ENCODE results near the gene BEND4.
A peak's percentile ranks its signal among the peaks of the same experiment; 100 is the strongest.
"Not testable (repeated sequence)": the region's sequence is repeated elsewhere in the genome, so short reads cannot be mapped to it uniquely, and the experiment has no call there.

Gene BEND4

DNA sequence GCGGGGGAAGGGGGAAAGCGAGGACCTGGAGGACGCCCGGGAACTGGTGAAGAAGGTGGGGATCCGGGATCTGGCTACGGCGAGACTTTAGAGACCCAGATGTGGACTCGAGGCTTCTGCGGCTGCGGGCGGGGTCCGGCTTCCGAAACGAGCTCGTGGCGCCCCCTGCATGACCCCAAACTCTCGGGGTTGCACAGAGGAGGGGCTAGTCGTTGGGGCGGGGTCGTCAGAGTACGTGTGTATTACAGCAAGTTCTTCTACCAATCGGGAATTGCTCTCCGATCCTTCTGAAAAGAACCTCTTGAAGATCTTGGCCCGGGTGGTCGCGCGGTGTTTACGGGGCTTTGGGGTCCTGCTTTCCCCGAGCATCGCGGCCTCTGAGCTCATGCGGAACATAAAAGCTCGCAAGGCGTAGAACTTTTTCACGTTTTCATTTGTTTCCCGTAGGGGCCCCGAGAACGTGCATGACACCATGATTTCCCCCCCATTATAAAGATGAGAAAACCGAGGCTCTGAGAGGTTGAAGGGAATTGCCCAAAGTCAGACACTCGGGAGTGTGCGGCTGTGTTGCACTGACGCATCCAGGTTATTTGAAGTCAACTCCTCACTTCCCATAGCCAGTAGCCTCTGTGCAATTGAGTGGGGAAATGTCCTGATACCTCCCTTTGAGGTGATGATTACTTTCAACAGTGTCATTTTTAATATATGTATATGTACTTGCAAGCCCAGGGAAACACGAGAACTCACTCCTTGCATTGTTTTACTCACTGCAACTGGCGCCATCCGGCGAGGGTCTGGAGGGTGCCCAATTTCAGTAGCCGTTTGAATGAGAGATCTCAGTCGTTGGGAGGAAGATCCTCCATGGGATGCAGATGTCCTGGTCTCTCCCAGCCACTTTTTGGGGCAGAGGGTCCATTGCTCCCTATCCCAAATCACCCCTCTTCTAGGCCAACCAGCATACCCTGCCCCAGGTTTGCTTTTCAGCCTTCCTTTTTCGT is at the start of gene BEND4:
BEND4 (minus strand) TSS at position 149 of the 998 bp plus-strand sequence. CDS start 512 bp downstream, outside the sequence.
- peak; percentile 46 for DNase-seq

DNA sequence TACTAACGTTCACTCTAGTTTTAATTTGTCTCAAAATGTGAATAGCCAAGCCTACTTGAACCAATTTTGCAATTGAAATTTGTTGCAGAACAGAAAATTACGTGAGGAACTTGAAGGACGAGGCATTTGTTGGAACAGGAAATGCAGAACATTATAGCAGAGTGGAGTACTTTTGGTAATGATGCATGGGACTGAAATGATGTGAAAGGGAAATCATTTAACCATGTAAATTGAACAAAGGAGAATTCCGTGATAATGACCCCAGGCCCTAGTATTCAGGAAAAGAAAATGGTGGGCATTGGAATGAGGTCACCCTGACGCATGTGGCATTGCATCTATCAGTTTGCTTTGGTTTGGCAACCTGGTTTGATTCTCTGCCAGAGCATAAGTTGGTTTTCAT is 44.9 kb upstream of the BEND4 start:
- no peak for DNase-seq

DNA sequence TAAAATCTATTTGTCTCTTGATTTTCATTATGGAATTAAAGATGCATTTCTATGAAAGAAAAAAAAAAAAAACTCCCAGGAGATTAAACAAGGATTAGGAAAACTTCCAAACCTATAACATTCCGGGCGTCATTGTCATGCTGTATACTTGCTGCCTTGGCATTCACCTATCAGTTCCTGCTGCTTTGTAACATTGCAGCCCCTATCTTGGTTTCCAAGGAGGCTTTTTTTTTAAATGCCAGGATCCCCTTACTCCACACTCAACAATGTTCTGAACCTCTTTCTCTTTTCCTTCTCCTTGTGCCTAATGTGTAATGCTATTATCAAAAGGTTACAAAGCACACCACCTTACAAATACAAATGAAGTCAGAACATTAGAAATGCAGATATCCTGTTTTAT is 20.5 kb upstream of the BEND4 start:
- DNase-seq = no peak

GRCh38 chr4:42172128-42172790 is 19.8 kb upstream of the BEND4 start:
- no peak for DNase-seq

- DNase-seq = no peak
These were observed 15.3 kb upstream of the BEND4 start for GRCh38 chr4:42167709-42168108.

DNA sequence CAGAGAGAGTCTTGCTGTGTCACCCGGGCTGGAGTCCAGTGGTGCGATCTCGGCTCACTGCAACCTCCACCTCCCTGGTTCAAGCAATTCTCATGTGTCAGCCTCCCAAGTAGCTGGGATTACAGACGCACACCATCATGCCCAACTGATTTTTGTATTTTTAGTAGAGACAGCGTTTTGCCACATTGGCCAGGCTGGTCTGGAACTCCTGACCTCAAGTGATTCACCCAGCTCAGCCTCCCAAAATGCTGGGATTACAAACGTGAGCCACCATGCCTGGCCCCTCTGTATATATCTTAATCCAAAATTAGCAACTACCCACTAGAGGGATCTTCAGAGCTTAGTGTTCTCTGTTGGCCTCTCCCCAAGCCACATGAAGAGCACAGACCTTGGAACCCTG is 13.7 kb upstream of the BEND4 start:
- DNase-seq = not testable (repeated sequence)

DNA sequence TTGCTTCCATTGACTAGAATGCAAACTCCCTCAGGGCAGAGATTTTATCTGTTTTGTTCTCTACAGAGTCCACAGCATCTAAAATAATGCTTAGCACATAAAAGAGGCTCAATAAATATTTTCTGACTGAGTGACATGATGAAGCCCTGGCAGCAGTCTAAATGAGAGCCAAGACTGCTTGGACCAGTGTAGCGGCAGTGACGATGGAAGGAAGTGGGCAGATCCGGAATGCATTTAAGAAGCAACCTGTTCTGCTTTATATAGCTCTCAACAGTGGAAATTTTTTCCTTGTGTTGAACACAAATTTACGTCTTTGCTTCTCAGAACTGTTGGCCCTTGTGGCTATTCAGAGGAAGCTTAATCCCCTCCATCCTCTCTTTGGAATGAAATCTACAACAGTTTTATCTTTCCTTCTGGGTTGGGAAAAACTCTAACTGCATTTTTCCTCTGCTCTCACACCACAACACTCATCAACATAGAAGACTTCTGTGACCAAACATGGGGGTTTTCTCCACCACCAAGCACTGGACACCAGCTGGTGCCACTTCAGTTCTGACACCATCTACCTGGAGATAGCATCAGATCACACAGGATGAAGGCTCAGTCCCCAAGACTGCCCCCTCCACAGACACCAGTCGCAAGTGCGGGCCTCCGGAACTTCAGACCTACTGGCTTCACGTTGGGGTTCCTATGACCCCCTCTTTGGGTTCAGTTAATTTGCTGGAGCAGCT is 7.0 kb upstream of the BEND4 start:
- DNase-seq = no peak

- DNase-seq = peak; percentile 78
These were observed 618 bp downstream of the BEND4 start for GRCh38 chr4:42151568-42152506.

DNA sequence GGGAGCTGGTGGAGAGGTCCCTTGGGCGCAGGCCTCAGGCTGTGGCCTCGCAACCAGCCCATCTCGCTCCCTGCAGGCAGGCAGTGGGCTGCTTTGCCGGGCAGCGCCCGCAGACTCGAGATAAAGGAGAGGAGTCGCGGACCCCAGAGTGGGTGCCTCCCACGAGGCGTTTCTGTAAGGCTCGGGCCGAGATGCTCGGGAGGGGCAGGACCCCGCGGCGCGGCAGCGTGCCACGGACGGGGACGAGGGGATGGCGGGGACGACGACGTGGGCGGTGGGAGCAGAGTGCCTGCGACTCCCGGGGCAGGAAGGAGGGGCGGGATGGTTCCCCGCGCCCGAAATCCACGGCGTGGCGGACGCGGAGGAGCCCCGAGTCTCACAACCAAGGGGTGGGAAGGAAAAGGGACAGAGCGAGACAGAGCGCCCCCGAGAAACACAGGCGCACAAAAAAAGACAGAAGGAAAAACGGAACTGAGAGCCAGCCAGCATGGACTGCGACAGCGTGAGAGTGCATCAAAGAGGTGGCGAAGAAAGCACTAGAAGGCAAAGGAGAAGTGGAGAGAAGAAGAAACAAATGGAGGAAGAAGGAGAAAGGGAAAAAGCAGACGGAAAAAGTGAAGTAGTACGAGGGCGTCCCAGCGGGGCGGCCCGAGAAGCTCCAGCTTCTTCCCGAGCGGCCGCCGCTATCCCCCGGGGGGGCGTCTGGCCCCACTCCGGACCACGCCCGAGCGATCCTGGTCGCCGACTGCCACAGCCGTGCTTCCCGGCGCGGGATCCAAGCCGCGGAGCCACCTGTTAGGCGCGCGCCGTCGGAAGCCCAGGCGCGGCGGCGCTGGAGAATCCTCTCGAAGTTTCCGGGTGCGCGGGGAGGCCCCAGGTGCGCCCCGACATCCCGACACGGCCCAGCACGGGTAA is 1.5 kb downstream of the BEND4 start:
- DNase-seq = no peak

GRCh38 chr4:42149004-42149403 is 3.5 kb downstream of the BEND4 start:
- DNase-seq = no peak

GRCh38 chr4:42148425-42148824 is 4.0 kb downstream of the BEND4 start:
- no peak for DNase-seq

DNA sequence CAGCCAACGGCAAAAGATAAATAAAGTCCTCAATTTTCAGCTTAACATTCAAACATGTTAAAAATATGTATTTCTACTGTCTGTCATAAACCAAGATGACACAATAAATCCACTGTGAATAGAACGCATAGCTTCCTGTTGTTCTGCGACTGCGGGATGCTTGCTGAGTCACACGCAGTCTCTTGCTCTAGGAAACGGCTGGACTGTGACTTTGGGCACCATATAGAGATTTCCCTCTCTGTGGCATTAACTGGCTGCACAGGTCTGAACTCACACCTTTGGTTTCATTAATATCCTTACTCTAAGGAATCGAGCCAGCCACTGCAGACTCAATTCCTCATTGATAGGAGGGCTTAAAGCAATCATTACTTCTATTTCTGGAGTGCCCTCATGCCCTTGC is 8.4 kb downstream of the BEND4 start:
- no peak for DNase-seq

DNA sequence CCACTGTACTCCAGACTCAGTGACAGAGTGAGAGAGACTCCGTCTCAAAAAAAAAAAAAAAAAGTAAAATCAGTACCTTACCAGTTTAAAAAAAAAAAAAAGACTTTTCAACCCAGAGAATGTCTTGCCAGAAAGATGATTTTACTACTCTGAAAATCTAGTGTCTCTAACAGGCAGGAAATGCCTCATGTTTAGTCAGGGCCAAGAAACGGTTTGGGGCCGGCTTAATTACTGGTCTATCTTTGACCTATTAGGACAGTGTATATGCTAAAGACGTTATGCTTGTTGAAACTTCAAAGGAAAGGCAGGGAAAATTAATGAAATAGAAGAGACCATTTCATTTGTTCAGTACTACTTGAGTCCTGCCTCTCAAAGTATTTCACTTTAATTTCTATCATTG is 9.9 kb downstream of the BEND4 start:
- no peak for DNase-seq

GRCh38 chr4:42136371-42136770 is 16.1 kb downstream of the BEND4 start:
- no peak for DNase-seq

DNA sequence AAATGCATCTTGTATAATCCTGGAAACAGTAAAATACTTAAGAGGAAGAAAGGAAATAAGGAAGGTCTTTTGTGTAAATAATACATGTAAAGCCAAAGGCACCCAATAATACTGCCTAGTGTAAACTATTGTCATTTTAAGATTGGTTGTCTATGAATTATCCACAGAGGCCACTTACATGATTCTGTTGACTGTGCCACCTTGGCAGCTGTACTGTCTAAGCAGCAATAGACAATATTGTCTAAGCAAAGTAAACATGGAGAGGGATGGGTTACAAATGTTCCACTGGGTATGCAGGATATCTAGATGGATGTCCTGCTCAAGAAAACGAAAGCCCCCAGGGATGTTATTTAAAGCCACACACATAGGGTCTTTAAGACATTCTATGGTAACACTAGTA is 19.4 kb downstream of the BEND4 start:
- no peak for DNase-seq

- no peak for DNase-seq
These were observed 20.4 kb downstream of the BEND4 start for GRCh38 chr4:42132099-42132498.

- DNase-seq = no peak
These were observed 29.3 kb downstream of the BEND4 start for GRCh38 chr4:42123071-42123644.

DNA sequence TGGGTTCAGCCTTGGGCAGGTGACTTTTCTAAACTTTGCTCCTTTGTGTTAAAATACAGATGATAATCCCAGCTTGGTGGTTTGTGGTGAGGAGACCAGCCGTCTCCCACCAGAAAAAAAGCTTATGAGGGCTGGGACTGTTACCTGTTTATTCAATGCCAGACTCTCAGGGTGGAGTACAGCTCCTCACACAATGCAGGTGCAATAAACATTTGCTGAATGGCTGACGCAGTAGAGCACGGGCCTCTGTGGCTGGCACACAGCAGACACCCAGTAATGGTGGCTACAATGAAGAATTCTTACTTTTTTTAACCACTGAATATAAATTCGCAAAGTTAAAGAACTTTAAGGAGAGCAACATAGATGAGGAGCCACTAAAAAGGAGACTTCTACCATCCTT is 30.2 kb downstream of the BEND4 start:
- DNase-seq = no peak

DNA sequence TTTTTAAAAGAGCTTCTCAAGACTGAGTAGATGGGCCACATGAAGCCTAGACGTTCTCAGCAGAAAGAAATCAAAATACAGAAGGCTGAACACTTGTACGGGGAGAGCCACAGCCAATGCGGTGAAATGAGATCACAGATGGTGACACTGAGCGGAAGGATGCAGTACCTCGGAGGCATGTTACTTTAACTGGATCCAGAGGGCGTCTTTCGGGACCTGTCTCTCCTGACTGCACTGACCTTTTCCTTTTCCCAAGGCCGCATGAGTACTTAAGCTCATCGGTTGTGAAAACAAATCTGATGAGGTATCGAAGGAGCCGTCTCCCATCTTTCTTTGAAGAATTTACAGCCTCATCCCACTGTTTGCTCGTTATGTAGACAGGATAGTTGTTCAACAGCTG is 32.6 kb downstream of the BEND4 start:
- no peak for DNase-seq

DNA sequence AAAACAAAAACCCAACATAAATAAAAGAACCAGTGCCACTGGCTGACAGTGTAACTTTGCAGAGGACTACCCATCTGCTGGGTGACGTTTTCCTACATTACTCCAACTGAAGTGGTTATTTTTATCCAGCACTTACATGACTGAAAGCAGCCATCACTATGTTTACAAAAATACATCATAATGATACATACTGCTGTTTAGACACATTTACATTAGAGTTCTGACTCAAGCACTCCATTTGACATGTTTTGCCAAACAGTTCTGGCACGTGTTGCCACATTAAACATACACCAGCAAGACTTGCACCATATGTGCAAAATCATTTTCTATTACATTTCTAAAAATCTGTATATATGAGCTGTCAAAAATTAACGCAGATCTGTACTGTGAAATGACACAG is 39.6 kb downstream of the BEND4 start:
- no peak for DNase-seq

DNA sequence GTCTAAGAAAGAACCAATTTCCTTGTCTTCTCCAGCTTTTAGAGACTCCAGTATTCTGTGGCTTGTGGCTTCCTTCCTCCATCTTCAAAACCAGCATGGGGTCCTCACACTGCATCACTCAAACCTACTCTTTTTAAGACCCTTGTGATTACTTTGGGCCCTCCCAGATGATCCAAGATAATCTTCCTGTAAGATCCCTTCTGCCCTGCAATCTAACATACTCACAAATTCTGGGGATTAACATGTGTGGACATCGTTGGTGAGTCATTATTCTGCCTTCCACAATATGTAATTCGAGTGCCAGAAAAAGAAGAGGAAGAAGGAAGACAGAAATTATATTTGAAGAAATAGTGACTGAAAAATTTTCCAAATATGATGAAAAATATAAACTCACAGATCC is 47.9 kb downstream of the BEND4 start:
- no peak for DNase-seq

All from CD4-positive, alpha-beta T cell treated with Interleukin-15 for 1 hour (primary cell).